NCI-H748 (cell line): Measurements from ENCODE around the gene PDE2A.
A peak's percentile ranks its signal among the peaks of the same experiment; 100 is the strongest.
"Not testable (repeated sequence)": the region's sequence is repeated elsewhere in the genome, so short reads cannot be mapped to it uniquely, and the experiment has no call there.

ENCODE experiments used
- DNase-seq: peaks from one replicate; lab custom pipeline; 2025; ENCODE audit not compliant: unreplicated experiment; lab: John Stamatoyannopoulos, UW

PDE2A gene

DNA sequence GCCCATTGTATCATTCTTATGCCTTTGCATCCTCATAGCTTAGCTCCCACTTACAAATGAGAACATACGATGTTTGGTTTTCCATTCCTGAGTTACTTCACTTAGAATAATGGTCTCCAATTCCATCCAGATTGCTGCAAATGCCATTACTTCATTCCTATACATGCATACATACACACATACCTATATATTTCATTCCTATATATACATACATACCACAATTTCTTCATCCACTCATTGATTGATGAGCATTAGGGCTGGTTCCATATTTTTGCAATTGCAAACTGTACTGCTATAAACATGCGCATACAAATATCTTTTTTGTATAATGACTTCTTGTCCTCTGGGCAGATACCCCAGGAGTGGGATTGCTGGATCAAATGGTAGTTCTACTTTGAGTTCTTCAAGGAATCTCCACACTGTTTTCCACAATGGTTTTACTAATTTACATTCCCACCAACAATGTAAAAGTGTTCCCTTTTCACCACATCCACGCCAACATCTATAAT is 119.2 kb downstream of the PDE2A start:
- DNase-seq, result not testable (repeated sequence)

DNA sequence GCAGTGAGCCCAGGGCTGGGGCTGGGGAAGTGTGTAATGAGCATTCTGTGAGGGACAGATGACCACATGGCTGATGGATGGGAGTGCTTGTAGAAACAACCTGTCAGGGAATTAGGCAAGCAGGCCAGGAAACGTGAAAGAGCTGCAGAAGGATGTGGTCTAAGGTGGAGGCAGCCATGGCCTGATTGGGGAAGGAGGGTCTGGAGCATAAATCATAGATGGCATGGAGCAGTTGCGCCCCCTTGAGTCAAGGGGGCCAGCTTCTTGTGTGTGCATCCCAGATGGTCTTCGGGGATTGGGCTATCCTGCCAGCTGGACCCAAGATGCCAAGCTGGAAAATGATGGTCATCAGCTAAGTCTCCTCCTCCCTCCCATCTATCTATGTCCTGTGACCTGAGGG is 120.5 kb downstream of the PDE2A start:
- peak; percentile 21 for DNase-seq

DNA sequence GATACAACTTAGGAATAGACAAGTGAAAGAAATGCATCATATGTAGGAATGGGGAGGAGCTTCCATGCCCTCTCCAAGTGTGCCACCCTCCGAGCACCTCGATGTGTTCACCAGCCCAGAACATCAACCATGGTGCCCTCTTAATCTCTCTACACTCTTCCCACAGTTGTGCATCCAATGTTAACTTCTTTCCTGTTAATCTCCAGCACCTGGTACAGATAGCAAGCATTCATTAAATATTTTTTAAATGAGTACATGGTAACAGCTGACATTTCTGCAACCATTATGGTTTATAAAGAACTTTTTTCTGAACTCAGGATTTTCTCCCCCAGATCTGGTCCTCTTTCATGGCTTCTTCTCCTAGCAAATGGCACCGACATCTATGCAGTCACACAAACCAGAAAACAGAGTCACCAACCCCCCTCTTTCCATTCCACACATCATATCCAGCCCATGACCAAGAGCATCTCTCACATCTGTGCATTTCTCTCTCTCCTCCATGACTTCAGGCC is 121.8 kb downstream of the PDE2A start:
- no peak for DNase-seq

DNA sequence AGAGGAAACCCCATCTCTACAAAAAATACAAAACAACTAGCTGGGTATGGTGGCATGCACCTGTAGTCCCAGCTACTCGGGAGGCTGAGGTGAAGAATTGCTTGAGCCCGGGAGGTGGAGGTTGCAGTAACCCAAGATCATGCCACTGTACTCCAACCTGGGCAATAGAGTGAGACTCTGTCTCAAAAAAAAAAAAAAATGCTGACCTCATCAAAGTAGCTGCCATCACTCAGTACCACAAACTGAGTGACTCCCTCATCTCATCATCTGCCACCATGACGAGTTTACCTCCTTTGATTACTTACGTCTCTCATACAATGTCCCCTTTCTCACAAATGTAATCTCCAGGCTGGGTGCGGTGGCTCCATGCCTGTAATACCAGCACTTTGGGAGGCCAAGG is 122.7 kb downstream of the PDE2A start:
- DNase-seq, result no peak

DNA sequence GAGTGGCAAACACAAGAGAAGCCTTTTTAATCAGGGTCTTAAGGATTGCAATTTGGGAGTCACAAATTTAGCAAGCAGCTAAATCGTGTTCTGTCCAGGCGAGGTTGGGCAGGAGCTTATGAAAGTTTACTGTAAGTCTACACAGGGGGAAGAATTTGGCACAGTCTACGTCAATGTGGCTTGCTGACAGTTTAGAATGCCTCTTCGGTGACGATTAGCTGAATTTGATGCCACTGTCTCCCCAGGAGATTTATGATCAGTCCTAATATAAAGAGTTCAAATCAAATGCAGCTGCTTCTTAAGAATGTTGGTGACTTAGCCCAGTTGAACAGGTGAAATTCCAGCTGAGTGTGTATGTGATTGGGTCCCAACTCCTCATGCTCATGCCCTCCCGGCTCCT is 125.8 kb downstream of the PDE2A start:
- DNase-seq, result no peak

DNA sequence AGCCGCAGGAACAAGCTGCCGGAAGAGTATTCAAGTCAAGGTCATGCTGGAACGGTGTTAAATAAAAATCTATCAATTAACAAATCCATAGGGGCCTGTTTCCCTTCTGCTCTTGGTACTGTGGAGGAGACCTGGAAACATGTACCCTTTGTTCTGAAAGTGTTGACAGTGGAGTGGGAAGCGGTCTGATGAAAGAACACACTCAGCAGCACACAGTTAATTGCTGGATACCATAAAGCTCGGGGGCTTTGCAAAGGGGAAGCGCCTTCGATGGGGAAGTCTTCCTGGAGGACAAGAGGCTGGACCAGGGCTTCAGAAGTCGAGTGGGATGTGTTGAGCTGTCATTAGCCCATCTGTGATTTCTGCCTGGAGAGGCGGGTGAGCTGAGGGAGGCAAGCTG is 127.4 kb downstream of the PDE2A start:
- peak; percentile 50 for DNase-seq

DNA sequence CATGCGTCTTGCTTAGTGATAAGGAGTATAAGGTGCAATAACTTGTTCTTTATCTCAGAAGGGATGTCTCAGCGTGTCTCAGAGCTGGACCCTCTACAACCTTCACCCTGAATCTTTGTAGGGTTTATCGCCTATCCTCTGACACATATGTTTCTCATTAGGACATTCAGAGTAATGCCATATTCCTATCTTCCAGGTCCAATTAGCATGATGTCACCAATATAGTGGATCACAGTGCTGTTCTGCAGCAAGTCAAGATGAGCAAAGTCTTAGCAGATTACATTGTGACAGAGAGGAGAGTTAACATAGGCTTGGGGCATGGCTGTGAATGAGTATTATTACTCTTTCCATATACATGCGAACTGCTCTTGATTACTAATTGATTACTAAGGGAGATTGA is 129.6 kb downstream of the PDE2A start:
- no peak for DNase-seq

DNA sequence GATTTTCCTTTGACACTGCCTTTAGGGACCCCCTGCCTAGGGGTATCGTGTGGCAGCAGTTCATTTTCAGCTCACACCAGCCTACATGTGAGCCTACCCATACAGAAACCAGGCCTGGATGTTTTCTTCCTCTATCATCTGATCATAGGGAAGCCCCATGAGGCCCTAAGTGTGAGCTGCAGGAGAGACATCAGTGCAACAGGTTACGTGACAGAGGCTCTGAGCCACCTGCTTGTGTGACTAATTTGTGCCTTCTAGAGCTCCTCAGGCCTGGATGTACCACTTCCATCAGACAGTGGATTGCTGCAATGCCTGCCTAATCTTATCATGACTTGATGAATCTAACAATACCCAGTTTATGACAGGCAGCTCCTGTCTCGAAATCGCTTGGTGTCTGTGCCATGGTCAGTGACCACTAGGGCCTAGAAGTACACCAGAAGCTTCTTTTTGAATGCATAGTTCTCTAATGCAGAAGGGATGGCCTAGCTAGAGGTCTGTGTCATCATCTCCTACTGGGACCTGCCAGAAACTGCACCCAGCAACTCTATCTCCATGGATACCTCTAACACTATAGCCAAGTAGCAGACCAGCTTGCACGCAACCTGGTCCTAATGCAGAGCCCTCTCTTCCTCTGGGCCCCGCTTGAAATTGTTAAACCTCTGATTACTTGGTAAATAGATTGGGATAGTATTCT is 130.2 kb downstream of the PDE2A start:
- no peak for DNase-seq

DNA sequence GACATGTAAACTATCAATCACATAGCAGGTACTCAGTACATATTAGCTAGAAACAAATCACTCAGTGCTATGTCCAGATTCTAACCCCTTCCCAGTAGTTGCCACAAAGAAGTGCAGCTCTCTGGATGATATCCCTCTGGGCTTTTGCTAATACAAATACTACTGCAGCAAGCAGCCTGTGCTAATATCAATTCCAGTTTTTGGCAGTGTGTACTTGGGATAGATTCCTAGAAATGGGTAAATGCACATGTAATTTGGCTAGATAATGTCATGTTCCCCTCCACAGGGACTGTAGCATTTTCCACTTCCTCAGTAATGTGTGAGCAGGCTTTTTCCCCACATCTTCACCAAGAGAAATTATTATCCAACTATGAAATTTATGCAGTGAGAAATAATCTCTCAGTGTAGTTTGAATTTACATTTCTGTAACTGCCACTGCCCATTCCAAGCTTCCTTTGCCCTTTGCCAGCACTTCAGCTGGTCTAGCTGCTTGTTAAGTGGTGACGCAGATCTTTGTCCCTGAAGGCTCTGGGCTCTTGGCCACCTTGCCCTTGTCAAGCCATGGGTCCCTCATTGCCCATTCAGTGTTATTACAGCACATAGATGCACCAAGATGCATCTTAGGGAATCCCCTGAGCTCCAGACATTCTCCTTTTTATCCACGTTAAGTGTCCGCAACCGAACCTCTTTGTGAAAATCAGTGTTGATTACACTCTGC is 132.8 kb downstream of the PDE2A start:
- DNase-seq, result no peak

DNA sequence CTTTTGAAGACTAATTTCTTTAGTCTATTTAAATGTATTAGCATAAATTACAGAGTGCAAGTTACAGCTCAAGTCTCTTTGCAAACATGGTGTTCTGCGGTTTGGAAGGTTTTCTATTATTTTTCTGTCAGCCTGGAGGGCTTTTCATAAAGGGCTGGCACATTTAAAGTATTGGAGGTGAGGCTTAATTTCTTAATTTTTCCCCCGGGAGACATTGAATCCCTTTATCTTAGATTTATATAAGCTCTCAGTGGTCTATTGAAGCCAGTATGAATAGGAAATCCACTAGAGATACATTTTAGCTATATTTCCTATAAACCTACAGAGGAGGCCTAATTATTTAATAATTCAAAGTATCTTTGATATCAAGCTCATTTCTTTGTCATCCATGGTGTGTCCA is 137.2 kb downstream of the PDE2A start:
- DNase-seq, result no peak

DNA sequence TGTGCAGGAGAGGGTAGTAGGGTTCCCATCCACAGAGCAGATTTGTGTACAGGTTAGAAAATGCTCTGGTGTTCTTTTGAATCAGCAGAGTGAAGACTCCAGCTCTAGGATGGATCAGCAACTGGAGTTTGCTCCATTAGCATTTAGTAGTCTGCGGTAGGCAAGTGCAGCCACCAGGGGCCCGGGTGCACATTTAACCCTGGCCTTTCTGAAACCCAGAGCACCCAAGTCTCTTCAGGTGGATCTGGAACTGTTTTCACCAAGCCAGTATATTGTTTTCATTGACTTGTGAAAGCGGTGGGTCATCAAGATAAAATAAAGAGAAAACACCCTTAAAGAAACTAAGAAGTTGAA is 139.1 kb downstream of the PDE2A start:
- DNase-seq, result no peak

DNA sequence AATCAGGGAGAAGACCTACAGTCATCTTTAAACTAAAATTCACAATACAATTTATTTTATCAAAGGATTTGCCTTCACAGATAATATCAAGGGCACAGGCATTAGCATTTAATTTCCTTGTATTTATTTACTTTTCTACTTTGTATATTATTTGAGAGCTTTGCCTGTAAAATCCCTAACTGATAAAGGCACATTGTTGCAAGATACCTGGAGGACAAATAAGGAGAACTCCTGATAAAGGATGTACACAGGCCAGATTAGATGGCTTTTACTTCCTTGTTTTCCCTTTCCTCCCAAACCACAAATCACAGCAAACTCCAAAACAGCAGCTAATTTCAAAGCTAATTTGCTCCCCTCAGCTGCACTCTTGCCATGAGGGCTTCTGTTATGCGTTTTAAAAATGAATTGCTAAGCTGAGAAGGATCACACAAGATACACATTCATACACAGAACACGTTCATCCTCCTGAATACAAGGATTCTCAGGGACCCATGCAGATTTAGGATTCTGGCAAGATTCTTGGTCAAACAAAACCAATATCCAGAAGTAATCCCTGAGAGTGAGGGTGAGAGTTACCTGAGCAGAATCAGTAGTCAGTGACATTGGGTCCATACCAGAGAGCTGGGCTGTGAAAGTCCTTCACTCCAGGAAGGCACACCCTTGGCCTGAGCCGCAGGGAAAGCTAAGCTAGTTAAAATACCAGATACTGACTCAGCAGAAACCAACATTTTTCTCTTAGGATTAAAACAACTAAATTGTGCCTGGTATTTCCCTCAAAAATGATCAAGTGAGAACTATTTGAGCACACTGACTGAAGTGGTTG is 139.6 kb downstream of the PDE2A start:
- no peak for DNase-seq

DNA sequence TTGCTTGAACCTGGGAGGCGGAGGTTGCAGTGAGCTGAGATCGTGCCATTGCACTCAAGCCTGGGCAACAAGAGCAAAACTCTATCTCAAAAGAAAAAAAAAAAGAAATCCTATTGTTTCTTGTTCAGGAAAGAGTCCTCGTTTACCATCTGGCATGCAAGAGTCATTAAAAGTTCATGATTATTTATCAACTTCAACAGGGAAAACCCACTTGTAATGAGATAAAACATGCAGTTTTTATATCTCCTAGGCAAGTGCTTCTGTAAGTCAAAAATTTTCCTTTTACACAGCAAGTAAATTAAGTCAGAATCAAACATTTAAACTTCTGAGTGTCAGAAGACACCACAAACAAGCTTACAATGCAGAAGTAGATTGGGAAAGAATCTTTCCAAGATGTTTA is 145.2 kb downstream of the PDE2A start:
- DNase-seq, result no peak

DNA sequence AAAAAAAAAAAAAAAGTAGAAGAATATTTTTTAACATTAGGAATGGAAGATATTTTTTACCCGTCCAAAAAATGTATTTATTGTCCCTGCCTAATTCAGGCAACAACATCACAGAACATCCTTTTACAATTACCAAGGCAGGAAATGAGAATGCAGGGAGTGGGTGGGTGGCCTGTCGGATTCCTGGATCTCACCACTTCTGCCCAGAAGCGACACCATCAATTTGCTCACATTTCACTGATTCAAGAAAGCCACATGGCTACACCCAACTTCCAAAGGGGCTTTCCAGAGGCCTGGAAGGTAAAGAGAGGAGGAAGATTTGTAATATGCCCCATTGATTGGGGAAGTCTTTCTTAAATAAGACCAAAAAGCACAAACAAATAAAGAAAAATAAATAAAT is 146.1 kb downstream of the PDE2A start:
- no peak for DNase-seq
